Activated naive CD8-positive, alpha-beta T cell treated with anti-CD3 and anti-CD28 coated beads, Interleukin-2, amount 50 U/mL, for 16 hours (primary cell): ENCODE results near the gene YBX1.
A peak's percentile ranks its signal among the peaks of the same experiment; 100 is the strongest.
"Not testable (repeated sequence)": the region's sequence is repeated elsewhere in the genome, so short reads cannot be mapped to it uniquely, and the experiment has no call there.

Source experiments
- DNase-seq: peaks from one replicate; pipeline ENCODE4 v3.0.0-alpha.2; 2020; ENCODE audit warnings: low read depth, low spot score

YBX1 gene

DNA sequence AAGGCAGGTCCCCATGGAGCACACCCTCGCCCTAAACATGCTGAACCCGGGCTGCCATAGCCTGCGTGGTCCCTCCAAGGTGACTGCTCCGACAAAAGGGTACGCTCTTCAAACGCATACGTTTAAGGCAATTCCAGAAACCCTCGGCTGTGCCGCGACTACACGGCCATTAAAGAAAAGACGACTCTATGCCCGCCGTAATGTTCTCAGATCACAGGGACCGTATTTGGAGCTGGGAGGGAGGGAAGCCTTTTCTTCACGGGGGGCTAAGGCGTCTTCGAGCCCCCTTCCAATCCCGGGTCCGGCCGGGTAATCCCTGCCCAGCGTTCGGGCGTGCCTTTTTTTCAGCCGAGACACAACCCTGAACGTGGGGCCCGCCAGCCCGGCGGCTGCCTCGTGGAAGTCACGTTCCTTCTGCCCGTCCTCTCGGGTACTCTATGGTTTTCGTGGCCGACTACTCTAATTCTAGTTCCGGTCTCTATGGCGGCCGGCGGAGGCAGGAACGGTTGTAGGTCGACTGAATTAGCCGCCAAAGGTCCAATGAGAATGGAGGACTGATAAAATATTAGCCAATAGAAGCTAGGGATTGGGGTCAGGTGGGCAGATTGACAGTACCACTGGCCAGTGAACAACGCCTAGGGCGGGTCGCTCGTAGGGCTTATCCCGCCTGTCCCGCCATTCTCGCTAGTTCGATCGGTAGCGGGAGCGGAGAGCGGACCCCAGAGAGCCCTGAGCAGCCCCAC, at the start of gene YBX1:
YBX1 (plus strand) TSS at position 678 of the 743 bp plus-strand sequence. CDS start 148 bp downstream, outside the sequence.
- DNase-seq = peak; percentile 85

DNA sequence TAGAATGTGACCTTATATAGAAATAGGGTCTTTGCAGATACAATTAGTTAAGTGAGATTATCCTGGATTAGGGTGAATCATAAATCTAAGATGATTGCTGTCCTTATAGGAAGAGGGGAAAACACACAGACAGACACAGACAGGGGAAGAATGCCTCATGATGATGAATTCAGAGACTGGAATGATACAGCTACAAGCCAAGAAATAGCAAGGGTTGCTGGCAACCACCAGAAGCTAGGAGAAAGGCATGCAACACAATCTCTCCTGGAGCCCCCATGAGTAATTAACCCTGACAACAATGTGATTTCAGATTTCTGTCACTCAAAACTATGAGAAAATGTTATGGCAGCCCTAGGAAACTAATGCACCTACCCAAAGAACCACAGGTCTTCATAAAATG, 43.1 kb upstream of the YBX1 start:
- no peak for DNase-seq

DNA sequence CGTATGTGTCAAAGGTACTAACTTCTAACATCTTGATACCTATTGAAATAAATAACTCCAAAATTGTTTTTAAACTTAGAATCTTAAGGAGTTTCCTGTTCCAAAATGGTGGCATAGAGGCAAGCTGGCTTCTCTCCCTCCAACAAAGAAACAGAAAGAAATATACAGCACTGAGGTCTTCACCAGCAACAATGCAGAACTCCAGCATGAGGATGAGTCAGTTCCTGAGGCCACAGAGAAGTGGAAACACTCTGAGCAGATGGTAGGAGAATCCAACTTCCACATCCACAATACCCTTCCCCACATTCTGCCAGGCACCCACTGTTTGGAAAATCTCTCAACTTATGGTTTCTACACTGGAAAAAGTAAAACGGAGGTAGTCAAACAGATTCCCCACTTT, 36.2 kb upstream of the YBX1 start:
- DNase-seq = no peak

DNA sequence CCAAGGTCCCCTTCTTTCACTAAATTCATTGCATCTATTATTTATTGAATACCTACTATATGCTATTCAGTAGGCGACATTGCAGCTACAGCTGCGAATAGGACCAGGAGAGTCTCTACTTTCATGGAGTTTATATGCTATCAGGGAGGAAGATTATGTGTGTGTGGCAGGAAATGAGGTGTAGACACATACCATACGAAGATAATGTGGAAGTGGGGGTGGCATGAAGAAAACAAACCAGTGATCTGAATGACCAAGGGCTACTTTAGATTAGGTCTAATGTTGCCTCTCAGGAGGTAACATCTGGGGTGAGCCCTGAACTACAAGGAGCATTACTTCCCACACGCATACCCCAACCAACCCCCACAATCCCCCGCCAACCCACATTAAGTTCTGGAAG, 25.0 kb upstream of the YBX1 start:
- no peak for DNase-seq

DNA sequence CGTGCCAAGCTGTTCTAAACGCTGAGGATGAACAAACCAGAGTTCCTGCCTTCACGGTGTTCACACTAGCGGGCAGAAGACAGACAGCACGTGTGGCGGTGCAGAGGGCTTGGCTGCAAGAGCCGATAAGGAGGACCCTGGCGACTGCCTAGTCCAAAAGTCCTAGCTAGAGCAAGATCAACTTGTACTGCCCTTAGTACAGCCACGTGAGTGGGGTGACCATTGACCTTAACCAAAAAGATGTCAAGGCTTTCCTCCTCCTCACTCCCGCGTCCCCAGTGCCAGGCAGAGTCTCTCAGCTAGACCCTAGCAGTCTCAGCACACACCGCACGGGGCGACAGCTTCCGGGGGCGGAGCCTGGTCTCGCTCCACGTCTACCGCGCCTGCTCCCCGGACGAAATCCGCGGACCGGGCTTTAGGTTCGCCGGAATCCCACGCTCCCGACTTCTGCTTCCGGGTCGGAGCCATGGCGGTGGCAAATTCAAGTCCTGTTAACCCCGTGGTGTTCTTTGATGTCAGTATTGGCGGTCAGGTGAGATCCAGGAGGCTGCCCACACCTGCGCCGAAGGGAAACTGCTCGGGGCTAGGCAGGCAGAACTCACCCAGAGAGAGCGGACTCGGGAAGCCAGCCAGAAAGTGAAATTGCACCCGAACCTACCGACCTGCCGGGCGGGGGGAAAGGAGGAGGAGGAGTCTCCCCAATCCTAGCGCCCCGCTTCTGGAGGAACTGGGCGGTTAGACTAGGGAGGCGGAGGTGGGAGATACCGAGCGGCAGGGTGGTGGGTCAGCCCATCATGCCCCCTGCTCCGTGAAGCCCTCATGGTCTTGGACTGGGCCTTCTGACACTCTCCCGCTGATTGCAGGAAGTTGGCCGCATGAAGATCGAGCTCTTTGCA, 24.0 kb upstream of the YBX1 start, which contains the start of gene PPIH:
PPIH (plus strand) TSS at position 443 of the 896 bp plus-strand sequence; CDS start at position 467, 24 bp downstream.
- DNase-seq = peak; percentile 93

DNA sequence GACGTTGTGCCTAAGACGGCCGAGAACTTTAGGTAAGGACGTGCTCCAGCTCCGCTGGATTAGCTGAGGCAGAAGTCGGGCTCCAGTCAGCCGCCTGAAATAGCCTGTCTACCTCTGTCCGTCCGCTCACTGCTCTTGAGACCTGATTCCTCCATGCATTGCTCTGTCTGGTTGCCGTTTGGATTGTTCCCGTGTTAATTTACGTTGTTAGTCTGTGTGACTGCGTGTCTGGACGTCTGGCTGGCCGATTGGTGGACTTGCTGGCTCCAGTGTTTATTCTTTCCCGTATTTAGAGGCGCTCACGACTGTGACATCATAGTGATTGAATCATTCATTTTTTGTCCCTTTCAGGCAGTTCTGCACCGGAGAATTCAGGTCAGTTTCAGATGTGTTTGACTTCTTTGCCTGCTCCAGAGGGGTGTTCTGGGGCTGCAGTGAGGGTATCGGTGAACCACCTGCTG, 23.3 kb upstream of the YBX1 start:
- no peak for DNase-seq

DNA sequence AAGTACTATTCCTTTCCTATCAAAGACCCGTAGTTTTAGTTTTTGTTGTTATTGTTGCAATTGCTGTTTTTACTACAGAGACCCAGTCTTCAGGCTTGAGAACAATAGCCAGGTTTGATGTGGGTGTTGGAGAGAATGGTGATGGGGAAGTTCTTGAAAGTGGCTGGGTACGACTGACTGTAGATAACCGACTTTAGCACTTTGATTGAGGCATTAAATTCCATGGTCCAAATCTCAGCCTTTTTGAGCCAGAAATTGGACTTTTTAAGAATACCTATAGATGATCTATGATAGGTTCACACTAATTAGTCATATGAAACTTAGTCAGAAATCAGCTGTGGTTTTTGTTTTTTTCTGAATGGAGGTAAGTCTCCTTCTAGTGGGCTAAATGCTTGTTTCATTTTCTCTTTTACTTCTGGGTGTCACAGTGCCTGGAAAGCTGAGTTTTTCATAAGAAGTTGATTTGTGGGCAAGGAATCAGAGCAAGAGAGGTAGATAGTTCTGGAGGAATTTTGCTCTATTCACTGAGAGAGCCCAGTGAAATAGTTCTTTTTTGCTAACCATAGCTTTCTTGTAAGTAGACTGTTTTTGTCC, 21.2 kb upstream of the YBX1 start:
- DNase-seq = no peak

DNA sequence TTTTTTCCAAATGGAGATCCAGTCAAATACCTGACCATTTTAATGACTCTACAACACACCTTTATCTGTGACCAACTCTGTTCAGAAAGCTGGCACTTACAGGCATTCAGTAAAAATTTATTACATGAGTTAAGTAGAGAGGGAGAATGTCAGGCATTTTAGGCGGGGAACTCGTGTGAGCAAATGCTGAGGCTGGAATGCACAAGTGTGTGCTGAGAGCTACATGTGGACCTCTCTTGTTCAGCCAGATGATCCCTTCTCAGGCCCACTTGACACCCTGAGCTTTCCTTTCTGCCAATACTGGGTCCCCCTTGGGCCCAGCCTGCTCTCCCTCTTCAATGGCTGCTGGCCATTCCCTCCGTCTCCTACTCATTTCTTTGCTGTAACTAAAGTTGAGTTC, 12.3 kb upstream of the YBX1 start:
- DNase-seq = no peak

DNA sequence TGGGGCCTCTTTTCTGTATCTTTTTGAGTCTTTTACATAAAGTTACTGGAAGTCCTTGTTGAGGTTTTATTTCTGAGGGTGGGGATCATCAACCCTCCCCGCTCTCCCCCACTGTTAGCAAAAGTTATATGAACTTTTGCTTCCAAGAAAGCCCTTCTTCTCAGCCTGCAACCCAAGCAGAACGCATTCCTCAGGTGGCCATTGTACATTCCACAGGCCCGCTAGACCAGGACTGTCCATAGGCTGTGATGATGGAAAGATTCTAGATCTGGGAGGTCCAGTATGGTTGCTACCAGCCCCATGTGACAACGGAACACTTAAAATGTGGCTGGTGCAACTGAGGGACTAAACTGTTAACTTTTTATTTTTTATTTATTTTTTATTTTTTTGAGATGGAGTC, 11.8 kb upstream of the YBX1 start:
- DNase-seq = no peak

DNA sequence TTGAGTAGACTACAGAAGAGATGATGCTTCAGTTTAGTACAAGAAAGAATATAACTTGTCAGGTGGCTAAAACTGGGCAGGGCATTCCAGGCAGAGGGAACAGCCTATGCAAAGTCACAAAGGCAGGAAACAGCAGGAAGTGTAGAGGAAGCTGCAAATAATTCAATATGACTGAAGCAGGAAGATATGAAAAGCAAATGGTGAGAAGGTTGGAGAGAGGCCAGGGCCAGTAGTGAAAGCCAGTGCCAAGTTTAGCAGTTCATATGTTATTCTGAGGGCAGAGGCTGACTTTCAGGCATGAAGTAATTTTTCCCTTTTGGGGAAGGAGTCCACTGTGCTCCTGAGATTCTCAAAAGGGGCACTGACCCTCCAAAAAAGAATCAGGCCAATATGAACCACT, 8.0 kb upstream of the YBX1 start:
- DNase-seq = no peak

DNA sequence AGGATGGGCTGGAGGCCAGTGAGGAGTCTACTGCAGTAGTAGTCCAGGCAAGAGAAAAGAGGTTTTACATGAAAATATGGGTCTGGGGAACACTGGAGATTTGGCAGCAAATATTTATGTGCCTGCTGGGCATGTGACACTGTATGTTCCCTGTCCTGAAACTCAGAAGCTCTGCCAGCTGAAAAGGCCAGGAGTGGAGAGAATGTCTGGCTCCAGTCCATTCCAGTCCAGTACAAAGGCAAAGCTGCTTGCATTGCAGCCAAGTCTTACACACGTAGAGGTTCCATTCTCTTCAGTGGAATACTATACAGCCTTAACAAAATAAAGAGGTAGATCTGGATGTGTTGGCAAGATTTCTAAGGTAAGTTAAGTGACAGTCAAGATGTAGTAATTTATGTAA, 7.5 kb upstream of the YBX1 start:
- DNase-seq = no peak

DNA sequence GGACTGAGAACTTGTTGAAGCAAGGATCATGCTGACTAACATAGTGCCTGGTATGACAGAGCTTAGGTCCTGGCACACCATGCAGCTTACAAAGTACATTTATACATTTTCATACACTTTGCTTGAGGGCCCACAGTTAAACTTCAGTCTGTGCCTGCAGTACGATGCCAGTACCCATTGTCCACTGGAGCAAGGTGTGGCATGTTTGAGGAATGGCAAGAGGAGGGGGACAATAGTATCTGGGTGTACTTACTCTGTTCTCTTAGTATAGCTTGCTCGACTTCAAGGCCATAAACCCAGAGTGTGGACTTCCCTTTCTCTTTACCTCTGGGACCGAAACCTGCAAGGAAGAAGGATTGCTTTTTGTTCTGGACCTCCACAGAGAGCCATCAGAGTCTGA, 6.8 kb upstream of the YBX1 start:
- no peak for DNase-seq

DNA sequence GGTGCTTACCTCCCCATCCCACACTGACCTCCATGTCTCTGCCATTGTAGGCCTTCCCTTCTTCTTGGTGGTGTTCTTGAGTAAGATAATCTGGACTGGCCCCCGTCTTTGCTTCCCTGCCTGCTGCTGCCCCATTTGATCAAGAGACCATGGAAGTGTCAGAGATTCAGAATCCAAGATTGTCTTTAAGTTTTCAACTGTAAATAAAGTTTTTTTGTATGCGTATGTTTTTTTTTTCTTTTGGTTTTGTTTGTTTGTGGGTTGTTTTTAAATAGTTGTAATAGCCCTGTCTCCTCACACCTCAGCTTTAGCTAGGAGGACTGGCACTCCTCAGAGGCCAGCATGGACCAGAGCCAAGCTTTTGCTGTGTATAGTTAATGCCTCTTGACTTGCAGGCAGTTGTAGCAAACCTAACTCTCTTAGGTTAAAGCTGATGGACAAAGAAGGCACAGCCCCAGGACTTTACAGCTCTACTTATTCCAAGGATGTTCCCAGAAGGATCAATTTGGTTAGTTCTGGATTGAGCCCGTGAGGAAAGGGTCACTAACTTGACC, 5.6 kb upstream of the YBX1 start:
- DNase-seq = no peak

DNA sequence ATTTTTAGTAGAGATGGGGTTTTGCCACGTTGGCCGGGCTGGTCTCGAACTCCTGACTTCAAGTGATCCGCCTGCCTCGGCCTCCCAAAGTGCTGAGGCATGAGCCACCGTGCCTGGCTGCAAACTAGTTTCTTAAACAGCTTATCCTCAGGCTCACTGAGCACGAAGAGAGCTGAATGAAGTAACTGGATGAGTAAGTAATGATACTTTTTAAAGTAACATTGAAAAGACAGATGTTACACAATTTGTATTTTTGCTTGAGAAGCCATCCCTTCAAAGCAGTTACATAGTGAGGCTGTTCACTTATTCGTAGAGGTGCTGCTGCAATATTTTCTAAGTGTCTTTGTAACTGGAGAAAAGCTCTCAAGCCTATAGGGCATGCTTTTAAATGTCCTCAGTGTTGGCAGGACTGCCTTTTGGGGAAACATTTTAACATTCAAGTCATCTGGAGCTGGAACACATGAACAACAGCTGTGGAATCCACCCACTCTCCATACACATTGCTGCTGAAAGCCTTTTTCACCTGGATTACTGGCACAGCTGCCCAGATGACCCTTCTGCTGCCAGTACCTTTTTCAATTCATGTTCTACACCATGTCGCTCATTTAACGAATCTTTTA, 2.7 kb upstream of the YBX1 start:
- no peak for DNase-seq

DNA sequence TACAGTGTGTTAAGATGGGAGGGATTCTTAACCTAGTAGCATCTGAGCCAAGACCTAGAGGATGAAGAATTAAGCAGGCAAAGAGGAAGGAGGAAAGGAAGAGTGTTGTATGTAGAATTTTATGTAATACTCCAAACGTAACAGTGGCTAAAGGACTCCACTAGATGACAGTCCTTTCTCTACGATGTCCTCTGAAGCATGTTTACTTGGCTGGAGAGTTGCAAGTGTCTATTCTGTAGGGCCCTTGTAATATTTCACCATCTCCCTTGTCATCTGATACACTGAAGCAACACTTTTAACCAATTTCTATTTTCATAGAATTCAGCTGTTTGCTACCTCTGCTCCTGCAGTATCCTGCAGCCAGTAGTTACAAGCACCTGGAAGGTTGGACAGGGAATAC, 2.2 kb upstream of the YBX1 start:
- no peak for DNase-seq

DNA sequence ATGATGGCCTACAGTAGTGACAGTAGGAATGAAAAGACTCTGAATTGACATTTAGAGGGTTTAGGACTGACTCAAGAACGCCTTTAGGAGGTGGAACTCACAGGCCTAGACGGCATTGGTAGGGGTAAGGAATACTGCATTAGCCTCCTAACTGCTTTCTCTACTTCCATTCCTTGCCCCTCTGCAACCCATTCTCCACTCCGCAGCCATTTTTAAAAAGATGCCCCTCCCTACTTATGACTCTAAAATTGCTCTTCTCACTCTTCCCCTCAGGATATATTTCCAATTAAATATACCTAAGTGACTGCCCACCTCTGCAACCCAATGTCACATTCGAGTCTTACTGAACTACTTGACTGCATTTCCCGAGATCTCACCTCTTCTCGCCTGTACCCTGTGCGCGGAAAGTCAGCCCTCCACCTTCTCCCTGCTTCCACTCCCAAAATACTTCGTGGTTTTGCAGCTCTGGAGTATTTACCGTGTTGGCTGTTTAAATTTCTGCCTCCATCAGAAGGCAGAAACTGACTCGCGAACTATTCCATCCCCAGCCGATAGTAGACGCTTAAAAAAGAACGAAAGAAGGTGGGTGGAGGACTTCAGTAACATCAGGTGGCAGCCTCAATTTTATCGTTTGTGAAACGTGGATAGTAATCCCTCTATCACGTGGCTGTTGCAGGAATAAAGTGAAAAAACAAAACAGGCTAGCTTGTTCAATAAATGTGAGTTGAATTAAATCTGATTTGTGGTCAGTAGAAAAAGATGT, 1.1 kb upstream of the YBX1 start:
- DNase-seq = no peak

DNA sequence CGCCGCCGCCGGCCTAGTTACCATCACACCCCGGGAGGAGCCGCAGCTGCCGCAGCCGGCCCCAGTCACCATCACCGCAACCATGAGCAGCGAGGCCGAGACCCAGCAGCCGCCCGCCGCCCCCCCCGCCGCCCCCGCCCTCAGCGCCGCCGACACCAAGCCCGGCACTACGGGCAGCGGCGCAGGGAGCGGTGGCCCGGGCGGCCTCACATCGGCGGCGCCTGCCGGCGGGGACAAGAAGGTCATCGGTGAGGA, 193 bp downstream of the YBX1 start:
- not testable (repeated sequence) for DNase-seq

DNA sequence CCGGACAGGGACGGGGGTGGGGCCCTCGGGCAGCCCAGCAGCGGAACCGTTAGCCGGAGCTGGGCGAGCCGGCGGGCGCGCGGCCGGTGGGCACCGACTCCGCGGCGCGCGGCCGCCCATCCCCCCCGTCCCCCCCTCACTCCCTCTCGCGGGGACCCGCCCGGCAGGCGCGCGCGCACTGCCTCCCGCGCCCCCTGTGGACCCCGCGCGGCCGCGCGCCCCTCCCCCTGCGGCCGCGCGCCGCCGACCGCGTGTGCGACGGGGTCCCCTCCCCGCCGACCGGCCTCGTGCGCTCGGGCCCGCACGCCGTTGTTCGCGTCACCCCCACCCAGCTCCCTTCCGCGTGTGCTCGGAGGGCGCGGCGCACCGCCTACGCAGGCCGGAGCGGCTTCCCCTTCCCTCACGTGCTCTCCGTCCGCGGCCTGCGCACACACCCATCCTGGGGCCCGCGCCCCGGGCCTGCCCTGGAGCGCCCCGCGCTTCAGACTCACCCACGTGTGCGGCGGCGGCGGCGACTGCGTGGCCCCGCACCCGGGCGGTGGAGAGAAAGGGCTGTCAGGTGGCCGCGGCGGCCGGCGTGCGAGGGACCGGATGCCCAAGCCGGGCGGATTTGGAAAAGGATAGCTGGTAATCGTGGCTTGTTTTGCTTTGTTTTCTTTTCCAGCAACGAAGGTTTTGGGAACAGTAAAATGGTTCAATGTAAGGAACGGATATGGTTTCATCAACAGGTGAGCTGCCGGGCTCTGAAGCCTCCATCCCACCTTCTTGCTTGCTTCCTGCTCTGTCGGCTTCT, 717 bp downstream of the YBX1 start:
- DNase-seq = peak; percentile 37

DNA sequence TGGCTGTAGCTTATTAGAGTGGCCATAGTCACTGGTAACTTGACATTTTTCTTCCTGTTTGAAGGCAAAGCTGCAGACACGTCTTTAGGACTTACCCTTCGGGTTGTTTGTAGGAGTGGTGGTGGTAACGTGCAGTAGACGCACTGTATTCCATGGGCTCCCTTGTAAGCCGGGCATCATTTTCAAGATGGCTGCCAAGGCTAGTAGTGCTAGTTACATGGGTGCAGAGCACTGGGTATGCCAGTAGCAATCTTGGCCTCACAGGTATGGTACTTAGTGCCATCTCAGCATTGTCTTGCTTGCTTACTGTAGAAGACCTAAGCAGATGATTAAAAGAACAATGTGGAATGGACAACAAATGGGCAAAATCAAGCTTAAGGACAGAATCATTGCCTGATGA, 1.9 kb downstream of the YBX1 start:
- no peak for DNase-seq

DNA sequence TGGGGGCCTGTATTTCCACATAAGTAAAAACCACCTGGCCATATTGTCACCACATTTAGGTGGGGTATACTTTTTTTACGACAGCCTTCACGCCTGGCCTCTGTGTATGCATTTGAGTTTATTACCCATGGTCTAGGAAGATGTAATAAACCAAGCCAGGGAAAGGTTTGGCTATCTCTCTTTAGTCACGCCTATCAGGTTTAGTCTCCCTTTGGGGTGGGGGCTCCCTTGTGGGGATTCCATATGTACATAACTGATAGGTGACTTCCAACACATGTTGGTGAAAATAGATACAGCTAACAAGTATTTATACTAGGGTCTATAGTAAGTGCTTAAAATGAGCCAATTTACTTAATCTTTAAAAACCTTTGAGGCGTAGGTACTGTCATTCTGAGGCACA, 4.2 kb downstream of the YBX1 start:
- DNase-seq = no peak
